GM03348 (cell line): ENCODE data around the gene INTS15.
"Not testable (repeated sequence)": the region's sequence is repeated elsewhere in the genome, so short reads cannot be mapped to it uniquely, and the experiment has no call there.

Experiments
- DNase-seq: peaks from one replicate; pipeline ENCODE4 v3.0.0; 2012; ENCODE audit warnings: low spot score

INTS15 gene

DNA sequence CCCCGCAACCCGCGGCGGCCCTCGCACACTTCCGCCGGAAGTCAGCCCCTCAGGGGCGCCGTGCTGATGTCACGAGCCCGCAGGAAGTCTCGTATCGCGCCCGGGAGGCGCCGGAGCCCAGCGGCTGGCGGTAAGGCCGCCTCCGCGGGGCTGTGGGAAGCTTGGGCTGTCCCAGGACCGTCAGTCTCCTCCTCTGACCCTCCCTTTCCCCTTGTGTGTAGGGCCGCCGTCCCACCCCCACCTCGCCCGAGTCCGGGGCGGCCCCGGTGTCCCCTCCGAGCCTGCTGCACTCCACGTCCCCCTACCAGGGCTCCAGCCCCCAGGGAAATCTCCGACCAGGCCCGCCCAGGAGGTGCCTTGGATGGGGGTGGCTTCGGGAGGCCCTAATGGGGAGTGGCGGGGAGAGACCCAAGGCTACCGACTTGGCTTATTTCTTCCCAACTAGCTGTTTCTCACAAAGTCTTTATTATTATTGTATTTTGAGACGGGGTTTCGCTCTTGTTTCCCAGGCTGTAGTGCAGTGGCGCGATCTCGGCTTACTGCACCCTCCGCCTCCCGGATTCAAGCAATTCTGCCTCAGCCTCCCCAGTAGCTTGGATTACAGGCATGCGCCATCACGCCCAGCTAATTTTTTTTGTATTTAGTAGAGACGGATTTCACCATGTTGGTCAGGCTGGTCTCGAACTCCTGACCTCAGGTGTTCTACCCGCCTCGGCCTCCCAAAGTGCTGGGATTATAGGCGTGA, 12.3 kb upstream of the INTS15 start, which contains the start of gene ZDHHC4:
Gene ZDHHC4, plus strand, starts transcription at position 86 of the 745 bp plus-strand sequence. CDS start 3,108 bp downstream, outside the sequence.
- DNase-seq = peak; percentile 98

DNA sequence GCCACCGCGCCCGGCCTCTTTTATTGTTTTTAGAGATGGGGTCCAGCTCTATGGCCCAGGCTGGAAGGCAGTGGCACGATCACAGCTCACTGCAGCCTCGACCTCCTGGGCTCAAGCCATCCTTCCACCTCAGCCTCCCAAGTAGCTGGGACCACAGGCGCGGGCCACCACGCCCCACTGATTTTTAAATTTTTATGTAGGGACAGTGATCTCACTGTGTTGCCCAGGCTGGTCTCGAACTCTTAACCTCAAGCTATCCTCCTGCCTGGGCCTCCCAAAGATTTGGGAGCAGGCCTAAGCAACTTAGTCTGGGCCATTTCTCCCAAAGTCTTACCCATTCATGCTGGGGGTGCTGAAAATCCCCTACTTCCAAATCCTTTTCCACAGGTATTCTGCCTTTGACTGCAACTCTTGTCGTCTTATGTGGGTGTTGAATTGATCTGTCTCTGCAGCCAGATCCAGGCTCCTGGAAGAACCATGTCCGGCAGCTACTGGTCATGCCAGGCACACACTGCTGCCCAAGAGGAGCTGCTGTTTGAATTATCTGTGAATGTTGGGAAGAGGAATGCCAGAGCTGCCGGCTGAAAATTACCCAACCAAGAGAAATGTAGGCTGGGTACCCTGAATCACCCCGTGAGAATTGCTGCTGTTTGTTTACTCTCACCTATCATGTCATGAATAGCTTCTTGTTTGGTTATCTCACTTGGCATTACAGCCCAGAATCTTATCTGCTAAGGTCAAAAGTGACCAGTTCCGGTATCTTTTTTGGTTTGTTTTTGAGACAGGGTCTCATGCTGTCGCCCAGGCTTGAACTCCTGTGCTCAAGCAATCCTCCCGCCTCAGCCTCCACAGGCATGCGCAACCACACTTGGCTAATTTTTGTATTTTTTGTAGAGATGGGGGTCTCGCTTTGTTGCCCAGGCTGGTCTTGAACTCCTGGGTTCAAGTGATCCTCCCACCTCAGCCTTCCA, 11.4 kb upstream of the INTS15 start:
- no peak for DNase-seq

DNA sequence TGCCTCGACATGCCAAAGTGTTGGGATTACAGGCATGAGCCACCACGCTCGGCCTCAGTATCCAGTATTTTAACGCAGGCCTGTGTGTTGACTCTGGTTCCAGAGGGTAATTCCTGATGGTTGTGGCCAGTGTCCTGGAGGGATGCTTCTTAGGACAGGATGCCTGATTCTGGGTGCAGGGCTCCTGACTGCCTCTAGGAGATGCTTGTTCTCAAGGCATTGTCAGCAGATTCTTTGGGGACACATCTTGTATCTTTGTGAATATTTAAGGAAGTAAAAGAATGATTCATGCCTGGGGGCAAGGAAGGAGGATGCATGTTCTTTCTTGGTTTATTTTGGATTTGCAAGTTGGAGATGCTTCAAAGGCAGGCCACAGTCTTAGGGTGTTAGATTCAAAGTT, 10.4 kb upstream of the INTS15 start:
- DNase-seq = no peak

- DNase-seq = not testable (repeated sequence)
These were observed 3.9 kb upstream of the INTS15 start for GRCh38 chr7:6585746-6586432.

DNA sequence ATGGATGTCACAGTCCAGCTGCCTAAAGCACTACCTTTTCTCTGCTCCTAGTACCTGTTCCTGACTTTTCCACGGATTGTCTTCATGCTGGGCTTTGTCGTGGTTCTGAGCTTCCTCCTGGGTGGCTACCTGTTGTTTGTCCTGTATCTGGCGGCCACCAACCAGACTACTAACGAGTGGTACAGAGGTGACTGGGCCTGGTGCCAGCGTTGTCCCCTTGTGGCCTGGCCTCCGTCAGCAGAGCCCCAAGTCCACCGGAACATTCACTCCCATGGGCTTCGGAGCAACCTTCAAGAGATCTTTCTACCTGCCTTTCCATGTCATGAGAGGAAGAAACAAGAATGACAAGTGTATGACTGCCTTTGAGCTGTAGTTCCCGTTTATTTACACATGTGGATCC, 1.3 kb upstream of the INTS15 start:
- DNase-seq = no peak

- DNase-seq = no peak
These were observed 531 bp upstream of the INTS15 start for GRCh38 chr7:6589151-6589828.

GRCh38 chr7:6590645-6591110, 857 bp downstream of the INTS15 start:
- DNase-seq = no peak

GRCh38 chr7:6600093-6600492, 10.3 kb downstream of the INTS15 start:
- DNase-seq = no peak

- no peak for DNase-seq
These were observed 14.6 kb downstream of the INTS15 start for GRCh38 chr7:6604458-6604857.

DNA sequence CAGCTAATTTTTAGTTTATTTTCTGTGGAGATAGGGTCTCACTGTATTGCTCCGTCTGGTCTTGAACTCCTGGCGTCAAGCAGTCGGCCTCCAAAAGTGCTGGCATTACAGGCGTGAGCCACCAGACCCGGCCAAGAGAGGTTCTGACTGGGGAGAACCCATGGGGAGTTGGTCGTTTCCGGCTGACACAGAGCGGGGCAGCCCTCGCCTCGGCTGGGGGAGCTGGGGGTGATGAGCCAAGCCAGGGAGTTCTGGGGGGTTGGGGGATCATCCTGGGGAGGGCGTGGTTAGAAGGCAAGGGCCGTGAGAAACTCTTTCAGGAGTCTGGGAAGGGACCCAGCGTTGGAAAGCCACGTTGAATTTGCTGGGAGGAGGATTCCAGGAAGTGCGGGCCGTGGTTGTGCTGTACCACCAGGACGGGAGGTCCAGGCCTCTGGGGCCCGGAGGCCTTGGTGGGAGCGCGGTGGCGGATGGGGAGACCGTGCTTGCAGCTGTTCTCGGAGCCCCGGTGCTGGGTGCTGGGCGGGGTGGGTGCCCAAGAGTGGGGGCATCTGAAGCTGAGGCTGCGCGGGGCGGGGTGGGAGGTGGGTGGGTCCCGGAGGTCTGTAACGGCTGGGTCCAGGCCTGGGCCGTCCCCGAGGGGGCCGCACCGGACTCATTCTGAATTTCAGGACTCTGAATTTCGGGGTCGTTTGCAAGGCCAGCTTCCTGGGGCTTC, 17.2 kb downstream of the INTS15 start:
- DNase-seq = no peak

- no peak for DNase-seq
These were observed 17.8 kb downstream of the INTS15 start for GRCh38 chr7:6607651-6608051.

DNA sequence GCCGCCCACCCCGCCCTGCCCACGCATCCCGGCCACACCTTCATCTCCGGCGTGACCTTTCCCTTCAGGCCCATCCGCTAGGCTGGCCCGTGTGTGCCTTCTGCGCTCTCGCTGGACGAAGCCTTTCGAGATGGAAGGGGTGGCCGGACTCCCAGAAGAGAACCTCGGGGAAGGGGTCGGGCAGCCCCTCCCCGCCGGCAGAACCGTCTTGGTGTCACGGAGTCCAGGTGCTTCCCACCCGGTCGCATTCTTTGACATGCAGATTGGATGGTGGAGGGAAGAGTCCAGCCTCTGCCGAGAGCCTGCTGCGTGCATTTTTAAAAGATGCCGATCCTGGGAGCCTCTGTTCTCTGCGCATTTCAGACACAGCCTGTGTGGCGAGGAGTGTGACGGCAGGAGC, 18.3 kb downstream of the INTS15 start:
- DNase-seq = no peak

GRCh38 chr7:6608794-6609193, 19.0 kb downstream of the INTS15 start:
- DNase-seq = no peak

- no peak for DNase-seq
These were observed 23.0 kb downstream of the INTS15 start for GRCh38 chr7:6612819-6613218.

DNA sequence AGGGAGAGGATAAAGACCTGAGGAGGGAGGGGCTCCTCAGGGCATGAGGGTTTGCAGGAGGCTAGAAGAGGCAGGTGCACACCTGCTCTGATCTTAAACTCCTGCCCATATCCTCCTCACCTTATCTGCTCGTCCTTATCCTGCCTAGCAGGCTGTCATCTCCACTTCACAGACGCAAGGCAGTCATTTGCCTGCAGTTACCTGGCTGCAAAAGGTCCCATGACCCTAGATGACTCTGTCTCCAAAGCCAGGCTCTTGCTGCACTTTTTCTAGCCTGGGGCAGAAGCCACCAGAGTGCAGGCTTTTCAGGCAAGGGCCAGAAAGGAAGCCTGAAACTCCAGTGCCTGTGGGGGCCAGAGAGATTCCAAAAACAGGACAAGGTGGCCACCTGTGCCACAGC, 23.9 kb downstream of the INTS15 start:
- no peak for DNase-seq

GRCh38 chr7:6614953-6615722, 25.3 kb downstream of the INTS15 start, which contains the start of gene ZNF853:
ZNF853 (plus strand) TSS chr7:6615610; CDS start chr7:6616175, 565 bp downstream.
- no peak for DNase-seq

DNA sequence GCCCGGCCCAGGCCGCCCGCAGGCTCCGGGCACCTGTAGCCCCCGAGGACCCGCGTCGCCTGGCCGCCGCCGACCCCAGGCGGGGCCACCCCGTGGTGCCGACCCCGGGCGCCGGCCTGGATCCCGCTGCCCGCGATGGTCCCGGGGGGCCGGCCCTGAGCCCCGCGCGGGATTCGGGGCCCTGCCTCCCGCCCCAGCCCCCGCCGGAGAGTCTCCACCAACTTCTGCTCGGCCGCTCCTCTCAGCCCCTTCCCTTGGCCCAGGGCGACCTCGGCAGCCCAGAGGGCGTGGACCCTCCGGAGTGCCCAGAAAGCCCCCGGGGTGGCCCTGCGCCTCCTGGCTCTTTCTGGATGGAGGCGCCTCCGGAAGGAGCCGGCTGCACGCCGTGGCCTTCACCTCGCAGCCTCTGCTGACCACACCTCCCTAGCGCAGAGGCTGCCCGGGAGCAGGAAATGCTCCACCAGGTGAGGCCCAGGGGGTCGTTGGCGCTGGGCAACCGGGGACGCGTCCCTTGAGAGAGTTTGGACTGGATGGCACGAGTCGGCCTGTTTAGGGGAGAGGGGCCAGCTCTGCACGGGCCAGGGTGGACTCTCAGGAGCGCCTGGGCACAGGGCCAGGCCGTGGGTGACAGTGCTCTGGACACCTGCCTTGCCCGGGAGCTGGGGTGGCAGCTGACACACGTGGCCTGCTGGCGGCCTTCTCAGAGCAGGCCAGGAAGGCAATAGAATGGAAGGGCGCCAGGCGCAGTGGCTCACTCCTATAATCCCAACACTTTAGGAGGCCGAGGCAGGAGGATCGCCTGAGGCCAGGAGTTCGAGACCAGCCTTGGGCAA, 26.1 kb downstream of the INTS15 start:
- DNase-seq = no peak

DNA sequence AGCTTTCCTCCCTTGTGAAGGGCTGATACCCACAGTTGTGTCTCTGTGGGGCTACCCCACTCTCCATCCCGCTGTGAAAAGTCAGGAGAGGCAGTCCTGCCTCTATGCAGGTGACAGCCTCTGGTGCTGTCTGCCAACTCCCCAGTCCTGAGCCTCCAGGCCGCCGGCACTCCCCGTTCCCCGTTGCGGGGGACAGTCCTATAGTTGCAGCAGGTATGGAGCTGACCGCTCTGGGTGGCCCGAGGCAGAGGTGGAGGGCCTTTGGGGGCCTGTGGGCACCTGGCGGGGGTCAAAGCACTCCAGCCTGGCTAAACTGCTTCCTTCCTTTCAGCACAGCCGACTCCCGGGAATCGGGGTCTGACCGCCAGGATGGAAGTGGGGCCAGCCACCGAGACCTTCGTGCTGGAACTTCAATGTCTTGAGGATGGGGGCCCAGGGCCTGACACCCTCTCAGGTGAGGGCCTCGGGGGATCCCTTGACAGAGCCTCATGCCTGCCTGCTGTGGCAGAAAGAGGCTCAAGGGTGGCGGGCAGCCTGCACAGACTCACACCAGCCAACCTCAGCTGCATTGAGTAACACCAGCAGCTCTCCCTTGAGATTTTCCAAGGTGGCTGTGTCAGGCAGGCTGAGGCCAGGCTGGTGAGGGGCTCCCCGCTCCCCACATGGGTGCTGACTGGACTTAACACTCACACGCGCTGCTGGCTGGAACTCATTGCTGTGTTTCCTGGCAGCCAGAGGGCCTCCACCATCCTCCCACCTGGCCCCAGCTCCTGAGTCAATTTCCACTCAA, 27.2 kb downstream of the INTS15 start:
- DNase-seq = no peak
